MM.1S (cell line): ENCODE measurements around the gene WDR3.

Experiments
- EZH2 ChIP-seq: fragments of 300-600 bp; sonication (generic); optimal IDR thresholded peaks from 2 replicates; pipeline ENCODE3; 2017; ENCODE audit warnings: low read depth, mild to moderate bottlenecking, antibody characterized with exemption, low read length, mixed read lengths
- TF ChIP-seq, protein P1 (sequence below): fragments of 300-600 bp; sonication (generic); IDR thresholded peaks from 2 replicates; pipeline ENCODE4 v1.5.1; 2016; ENCODE audit warnings: antibody characterized with exemption, low read length, mixed read lengths

- no peak for TF ChIP-seq EZH2
- TF ChIP-seq, protein P1, sequence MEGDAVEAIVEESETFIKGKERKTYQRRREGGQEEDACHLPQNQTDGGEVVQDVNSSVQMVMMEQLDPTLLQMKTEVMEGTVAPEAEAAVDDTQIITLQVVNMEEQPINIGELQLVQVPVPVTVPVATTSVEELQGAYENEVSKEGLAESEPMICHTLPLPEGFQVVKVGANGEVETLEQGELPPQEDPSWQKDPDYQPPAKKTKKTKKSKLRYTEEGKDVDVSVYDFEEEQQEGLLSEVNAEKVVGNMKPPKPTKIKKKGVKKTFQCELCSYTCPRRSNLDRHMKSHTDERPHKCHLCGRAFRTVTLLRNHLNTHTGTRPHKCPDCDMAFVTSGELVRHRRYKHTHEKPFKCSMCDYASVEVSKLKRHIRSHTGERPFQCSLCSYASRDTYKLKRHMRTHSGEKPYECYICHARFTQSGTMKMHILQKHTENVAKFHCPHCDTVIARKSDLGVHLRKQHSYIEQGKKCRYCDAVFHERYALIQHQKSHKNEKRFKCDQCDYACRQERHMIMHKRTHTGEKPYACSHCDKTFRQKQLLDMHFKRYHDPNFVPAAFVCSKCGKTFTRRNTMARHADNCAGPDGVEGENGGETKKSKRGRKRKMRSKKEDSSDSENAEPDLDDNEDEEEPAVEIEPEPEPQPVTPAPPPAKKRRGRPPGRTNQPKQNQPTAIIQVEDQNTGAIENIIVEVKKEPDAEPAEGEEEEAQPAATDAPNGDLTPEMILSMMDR = no peak
Measured at GRCh38 chr1:117985239-117985638, 55.7 kb downstream of the WDR3 start.
